HCT116 (cell line): ENCODE measurements around the gene OR6M1.

Experiments used
- CEBPB ChIP-seq: IDR thresholded peaks from 2 replicates; pipeline ENCODE4 v1.6.1; 2012; ENCODE audit warnings: low read depth
- EZH2 ChIP-seq: fragments of 200-600 bp; sonication (generic); IDR thresholded peaks from 2 replicates; pipeline ENCODE4 v1.6.1; 2017; ENCODE audit warnings: antibody characterized with exemption, mixed run types
- POLR2A ChIP-seq: IDR thresholded peaks from 2 replicates; pipeline ENCODE4 v1.7.0; 2011; ENCODE audit warnings: borderline replicate concordance; ENCODE audit not compliant: insufficient read depth, insufficient read length; ENCODE audit errors: extremely low read depth
- POLR2AphosphoS5 ChIP-seq: IDR thresholded peaks from 2 replicates; pipeline ENCODE4 v1.6.1; 2011; ENCODE audit warnings: mild to moderate bottlenecking, low read depth, low read length, moderate library complexity
- TF ChIP-seq, protein P1 (sequence below), 3 experiments: fragments of 200-600 bp in 1 of 3; sonication (generic) in 1 of 3; IDR thresholded peaks in 2 of 3; conservative IDR thresholded peaks in 1 of 3; 2 replicates each; pipeline ENCODE4 v1.5.1; 2012 to 2017; ENCODE audit warnings: low read depth in 2 of 3, low read length in 2 of 3, antibody characterized with exemption in 1 of 3, borderline replicate concordance in 1 of 3, control low read depth in 1 of 3, mild to moderate bottlenecking in 1 of 3, mixed read lengths in 1 of 3, mixed run types in 1 of 3, moderate library complexity in 1 of 3; ENCODE audit not compliant: insufficient read depth in 1 of 3

DNA sequence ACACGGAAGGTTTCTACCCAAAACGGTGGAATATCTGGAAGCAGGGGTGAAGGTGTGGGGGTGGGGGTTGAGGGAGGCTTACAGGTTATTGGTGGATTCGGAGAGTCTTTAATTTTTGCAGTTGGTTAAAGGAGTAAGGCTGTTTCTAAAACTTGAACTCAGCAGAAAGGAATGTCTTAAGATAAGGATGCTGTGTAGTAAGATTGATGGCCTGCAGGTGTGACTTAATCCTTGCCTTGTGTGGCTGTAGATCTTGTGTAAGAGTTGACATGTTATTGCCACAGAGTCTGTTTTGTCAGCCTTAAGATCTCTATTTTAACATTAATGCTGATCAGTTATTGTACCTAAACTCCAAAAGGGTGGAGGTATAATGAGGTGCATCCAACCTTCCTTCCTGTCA is 16.4 kb upstream of the OR6M1 start:
- TF ChIP-seq, protein P1, sequence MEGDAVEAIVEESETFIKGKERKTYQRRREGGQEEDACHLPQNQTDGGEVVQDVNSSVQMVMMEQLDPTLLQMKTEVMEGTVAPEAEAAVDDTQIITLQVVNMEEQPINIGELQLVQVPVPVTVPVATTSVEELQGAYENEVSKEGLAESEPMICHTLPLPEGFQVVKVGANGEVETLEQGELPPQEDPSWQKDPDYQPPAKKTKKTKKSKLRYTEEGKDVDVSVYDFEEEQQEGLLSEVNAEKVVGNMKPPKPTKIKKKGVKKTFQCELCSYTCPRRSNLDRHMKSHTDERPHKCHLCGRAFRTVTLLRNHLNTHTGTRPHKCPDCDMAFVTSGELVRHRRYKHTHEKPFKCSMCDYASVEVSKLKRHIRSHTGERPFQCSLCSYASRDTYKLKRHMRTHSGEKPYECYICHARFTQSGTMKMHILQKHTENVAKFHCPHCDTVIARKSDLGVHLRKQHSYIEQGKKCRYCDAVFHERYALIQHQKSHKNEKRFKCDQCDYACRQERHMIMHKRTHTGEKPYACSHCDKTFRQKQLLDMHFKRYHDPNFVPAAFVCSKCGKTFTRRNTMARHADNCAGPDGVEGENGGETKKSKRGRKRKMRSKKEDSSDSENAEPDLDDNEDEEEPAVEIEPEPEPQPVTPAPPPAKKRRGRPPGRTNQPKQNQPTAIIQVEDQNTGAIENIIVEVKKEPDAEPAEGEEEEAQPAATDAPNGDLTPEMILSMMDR (IDR thresholded peaks at IDR 0.05 in 2 of 3, conservative IDR thresholded peaks at IDR 0.05 in 1 of 3; ENCODE audit: borderline replicate concordance in 1 of 3, insufficient read depth in 1 of 3, low read depth in 2 of 3, low read length in 2 of 3) = no peak
- TF ChIP-seq POLR2A (no peak), POLR2AphosphoS5 (no peak), CEBPB (no peak), EZH2 (no peak)
